T-helper 2 cell treated with Interferon-gamma antibody and Interleukin-4, amounts not matched to agents 100 ng/mL and 5 ng/mL, for 36 hours (primary cell): ENCODE measurements around the gene ENO1. TPM values are rescaled to one million over a fixed set of nuclear protein-coding genes. Genes with fewer than 3 reads are reported as not detected.

Experiments used
- intact Hi-C: fragments of 100-400 bp; cut with micrococcal nuclease; formaldehyde crosslinking; loops from one replicate; pipeline ENCODE4 v1.15.1; 2023
- total RNA-seq: library from RNA; stranded (reverse); gene quantifications from 2 replicates; pipeline ENCODE4 v1.2.3, GENCODE V29; 2022

Gene ENO1
- total RNA-seq, 1 donor from 2014 or later = 3,101 TPM

GRCh38 chr1:8871965-8872399 lies 6.5 kb downstream of the ENO1 start:
- intact Hi-C loops = no loop called here

GRCh38 chr1:8871539-8871935 lies 6.9 kb downstream of the ENO1 start:
- intact Hi-C loops = no loop called here

- intact Hi-C loops = no loop called here
These were observed 7.6 kb downstream of the ENO1 start for GRCh38 chr1:8870616-8871538.

- intact Hi-C loops = no loop called here
These were observed 8.4 kb downstream of the ENO1 start for GRCh38 chr1:8870103-8870502.

GRCh38 chr1:8867878-8868567 lies 10.5 kb downstream of the ENO1 start:
- intact Hi-C loops = no loop called here

GRCh38 chr1:8866792-8867415 lies 11.6 kb downstream of the ENO1 start:
- intact Hi-C loops = no loop called here

GRCh38 chr1:8866173-8866791 lies 12.2 kb downstream of the ENO1 start:
- intact Hi-C loops = no loop called here

- intact Hi-C loops = no loop called here
These were observed 13.7 kb downstream of the ENO1 start for GRCh38 chr1:8864713-8865344.

- intact Hi-C loops = no loop called here
These were observed 14.7 kb downstream of the ENO1 start for GRCh38 chr1:8863794-8864233.

- intact Hi-C loops = no loop called here
These were observed 15.3 kb downstream of the ENO1 start for GRCh38 chr1:8863138-8863537.

GRCh38 chr1:8862528-8862927 lies 16.0 kb downstream of the ENO1 start:
- intact Hi-C loops = no loop called here

- intact Hi-C loops = no loop called here
These were observed 17.6 kb downstream of the ENO1 start for GRCh38 chr1:8860738-8861516.

GRCh38 chr1:8858888-8859706 lies 19.4 kb downstream of the ENO1 start:
- intact Hi-C loops = loop anchor here (2.0 kb wide), 3 partner anchors 18 to 146 kb away; no protein-coding TSS in a partner anchor

- intact Hi-C loops = loop anchor here (2.0 kb wide), 3 partner anchors 19 to 147 kb away; no protein-coding TSS in a partner anchor
These were observed 20.3 kb downstream of the ENO1 start for GRCh38 chr1:8858112-8858668.

GRCh38 chr1:8856689-8857412 lies 21.6 kb downstream of the ENO1 start:
- intact Hi-C loops = no loop called here

GRCh38 chr1:8854240-8854639 lies 24.2 kb downstream of the ENO1 start:
- intact Hi-C loops = no loop called here

GRCh38 chr1:8851060-8851459 lies 27.4 kb downstream of the ENO1 start:
- intact Hi-C loops = no loop called here
